GM23338 (cell line): ENCODE results near the gene BMX. TPM values are rescaled to one million over a fixed set of nuclear protein-coding genes. Genes with fewer than 3 reads are reported as not detected.

Experiments used
- ATAC-seq: fragments of 200-7000 bp; cut with Tn5 transposase; 3 replicates; pipeline ENCODE4 v1.9.1; 2020
- DNase-seq: peaks from one replicate; pipeline ENCODE4 v3.0.0-alpha.2; 2015; ENCODE audit warnings: low spot score
- H2AFZ ChIP-seq: fragments of 200-600 bp; sonication (generic); 2 replicates; pipeline ENCODE4 v1.8.0; 2016; ENCODE audit warnings: antibody characterized with exemption, mild to moderate bottlenecking, moderate library complexity
- H3F3A ChIP-seq: fragments of 200-600 bp; sonication (generic); replicated peaks from 2 replicates; pipeline ENCODE4 v1.8.0; 2017; ENCODE audit warnings: antibody characterized with exemption, mixed run types, low read depth
- H3K27ac ChIP-seq: fragments of 200-600 bp; sonication (generic); 2 replicates; pipeline ENCODE4 v1.6.1; 2016; ENCODE audit warnings: low read depth
- H3K27me3 ChIP-seq: fragments of 200-600 bp; sonication (generic); 2 replicates; pipeline ENCODE4 v1.8.0; 2016; ENCODE audit warnings: mild to moderate bottlenecking, mixed run types, moderate library complexity; ENCODE audit not compliant: insufficient read depth
- H3K36me3 ChIP-seq: fragments of 200-600 bp; sonication (generic); 2 replicates; pipeline ENCODE4 v1.8.0; 2016; ENCODE audit warnings: mild to moderate bottlenecking; ENCODE audit not compliant: insufficient read depth
- H3K4me1 ChIP-seq: fragments of 200-600 bp; sonication (generic); 2 replicates; pipeline ENCODE4 v1.8.0; 2016; ENCODE audit warnings: mild to moderate bottlenecking, moderate library complexity; ENCODE audit not compliant: insufficient read depth
- H3K4me2 ChIP-seq: fragments of 200-600 bp; sonication (generic); 2 replicates; pipeline ENCODE4 v1.7.1; 2017; ENCODE audit warnings: mixed run types
- H3K4me3 ChIP-seq: fragments of 200-600 bp; sonication (generic); 2 replicates; pipeline ENCODE4 v1.6.1; 2016; ENCODE audit warnings: mixed run types
- H3K79me2 ChIP-seq: fragments of 200-600 bp; sonication (generic); replicated peaks from 2 replicates; pipeline ENCODE4 v1.8.0; 2017; ENCODE audit warnings: mild to moderate bottlenecking; ENCODE audit not compliant: insufficient read depth
- H3K9me2 ChIP-seq: fragments of 200-600 bp; sonication (generic); 2 replicates; pipeline ENCODE4 v1.8.0; 2017; ENCODE audit not compliant: insufficient read depth
- H4K20me1 ChIP-seq: fragments of 200-600 bp; sonication (generic); replicated peaks from 2 replicates; pipeline ENCODE4 v1.8.0; 2017; ENCODE audit warnings: mild to moderate bottlenecking; ENCODE audit not compliant: insufficient read depth
- H3K27ac Mint-ChIP-seq: 2 replicates; pipeline ENCODE4 v1.8.0; 2020; ENCODE audit warnings: inconsistent platforms, mild to moderate bottlenecking, moderate library complexity, mixed read lengths
- H3K27me3 Mint-ChIP-seq: 3 replicates; pipeline ENCODE4 v1.8.0; 2022; ENCODE audit warnings: low read depth, mild to moderate bottlenecking, moderate library complexity, mixed read lengths, inconsistent platforms; ENCODE audit not compliant: insufficient read depth, poor library complexity
- H3K36me3 Mint-ChIP-seq: 3 replicates; pipeline ENCODE4 v1.8.0; 2021; ENCODE audit warnings: low read depth, mild to moderate bottlenecking, inconsistent platforms, moderate library complexity, mixed read lengths
- H3K4me1 Mint-ChIP-seq: 3 replicates; pipeline ENCODE4 v1.8.0; 2020; ENCODE audit warnings: mild to moderate bottlenecking, inconsistent platforms, mixed read lengths
- H3K4me3 Mint-ChIP-seq: 3 replicates; pipeline ENCODE4 v1.8.0; 2021; ENCODE audit warnings: moderate library complexity, mild to moderate bottlenecking, inconsistent platforms, mixed read lengths
- H3K9me3 Mint-ChIP-seq: 3 replicates; pipeline ENCODE4 v1.8.0; 2020; ENCODE audit warnings: moderate library complexity, mild to moderate bottlenecking, inconsistent platforms, mixed read lengths
- CREB1 ChIP-seq: fragments of 250-450 bp; sonication (Bioruptor Pico); IDR thresholded peaks from 2 replicates; pipeline ENCODE4 v1.5.0; 2020; ENCODE audit warnings: low read depth, mild to moderate bottlenecking, moderate library complexity
- EZH2 ChIP-seq: fragments of 200-600 bp; sonication (generic); IDR thresholded peaks from one replicate; pipeline ENCODE4 v1.8.0; 2017; ENCODE audit warnings: antibody characterized with exemption, mild to moderate bottlenecking, low read depth; ENCODE audit not compliant: unreplicated experiment
- EZH2phosphoT487 ChIP-seq: fragments of 200-600 bp; sonication (generic); IDR thresholded peaks from one replicate; pipeline ENCODE4 v1.8.1; 2018; ENCODE audit warnings: antibody characterized with exemption; ENCODE audit not compliant: unreplicated experiment
- JUNB ChIP-seq: IDR thresholded peaks from one replicate; pipeline ENCODE4 v1.6.1; 2016; ENCODE audit warnings: antibody characterized with exemption; ENCODE audit not compliant: unreplicated experiment
- NANOG ChIP-seq: IDR thresholded peaks from 2 replicates; pipeline ENCODE4 v1.6.1; 2016; ENCODE audit warnings: antibody characterized with exemption, borderline replicate concordance
- POLR2AphosphoS5 ChIP-seq: IDR thresholded peaks from 2 replicates; pipeline ENCODE4 v1.6.1; 2016; ENCODE audit warnings: antibody characterized with exemption, low read depth
- STAT1 ChIP-seq: IDR thresholded peaks from one replicate; pipeline ENCODE4 v1.6.1; 2016; ENCODE audit warnings: antibody characterized with exemption; ENCODE audit not compliant: unreplicated experiment
- ZNF114 ChIP-seq: fragments of 250-450 bp; sonication (Bioruptor Pico); IDR thresholded peaks from 2 replicates; pipeline ENCODE4 v1.5.0; 2020; ENCODE audit warnings: mild to moderate bottlenecking, moderate library complexity
- ZNF331 ChIP-seq: fragments of 250-450 bp; sonication (Bioruptor Pico); IDR thresholded peaks from 2 replicates; pipeline ENCODE4 v1.5.0; 2020; ENCODE audit warnings: low read depth, mild to moderate bottlenecking, moderate library complexity
- polyA plus RNA-seq: library from polyadenylated mRNA; unstranded; fragments of >200 nt; fragmentation: Nextera tagmentation; extraction: Ambion mirVana; gene quantifications from 2 replicates; pipeline ENCODE4 v1.2.1, GENCODE V29; 2016
- total RNA-seq: library from RNA; depleted of rRNA; stranded (reverse); fragments of >200 nt; shearing (Covaris generic); gene quantifications from 2 replicates; pipeline ENCODE4 v1.2.3, GENCODE V29; 2014
- TF ChIP-seq, protein P1 (sequence below): fragments of 250-450 bp; sonication (Bioruptor Pico); IDR thresholded peaks from 2 replicates; pipeline ENCODE4 v1.5.0; 2020; ENCODE audit warnings: mild to moderate bottlenecking, moderate library complexity
- TF ChIP-seq, protein P2 (sequence below), 2 experiments: fragments of 200-600 bp in 1 of 2; sonication (generic) in 1 of 2; conservative IDR thresholded peaks; 2 replicates each; pipeline versions ENCODE4 v1.5.1 to v1.6.1; 2016 to 2017; ENCODE audit warnings: antibody characterized with exemption in 2 of 2, low read depth in 2 of 2, mild to moderate bottlenecking in 2 of 2, moderate library complexity in 1 of 2
- TF ChIP-seq, protein P3 (sequence below): IDR thresholded peaks from one replicate; pipeline ENCODE4 v1.6.1; 2018; ENCODE audit warnings: antibody characterized with exemption; ENCODE audit not compliant: unreplicated experiment
- TF ChIP-seq, protein P4 (sequence below): IDR thresholded peaks from 2 replicates; pipeline ENCODE4 v1.6.1; 2016; ENCODE audit warnings: antibody characterized with exemption

The BMX gene
- total and polyA plus RNA-seq, 2 experiments from 2014 or later, result not detected

DNA sequence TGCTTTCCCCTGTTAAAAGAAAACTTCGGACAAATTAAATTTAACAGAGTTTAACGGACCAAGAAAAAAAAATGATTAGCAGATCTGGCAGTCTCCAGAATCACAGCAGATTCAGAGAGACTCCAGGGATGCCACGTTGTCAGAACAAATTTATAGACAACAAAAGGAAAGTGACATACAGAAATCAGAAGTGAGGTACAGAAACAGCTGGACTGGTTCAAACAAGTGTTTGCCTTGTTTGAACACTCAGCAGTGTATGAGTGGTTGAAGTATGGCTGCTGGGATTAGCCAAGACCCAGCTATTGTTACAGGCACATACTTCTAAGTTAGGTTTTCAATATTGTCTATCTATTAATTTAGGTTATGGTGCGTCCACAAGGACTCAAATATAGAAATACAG lies 26.6 kb upstream of the BMX start:
- H3K4me3 Mint-ChIP-seq, result no peak overlapping the region
- Histone ChIP-seq H3K4me2 (no peak overlapping the region), H4K20me1 (no peaks in the 10 kb centered on the region), H3K4me3 (no peak overlapping the region), H3F3A (no peaks in the 10 kb centered on the region), H2AFZ (no peak overlapping the region), H3K9me2 (no peaks in the 10 kb centered on the region), H3K27me3 (no peaks in the 10 kb centered on the region), H3K27ac (no peak overlapping the region), H3K36me3 (no peaks in the 10 kb centered on the region), H3K79me2 (no peaks in the 10 kb centered on the region), H3K4me1 (peaks cover 12% of the 10 kb centered on the region)
- H3K9me3 Mint-ChIP-seq, result no peaks in the 10 kb centered on the region
- DNase-seq (no peak), ATAC-seq (no peak)
- H3K27me3 Mint-ChIP-seq, result peaks cover 2% of the 10 kb centered on the region
- no peak overlapping the region for H3K27ac Mint-ChIP-seq
- peaks cover 5% of the 10 kb centered on the region; the same call in 1 of the 3 replicates for H3K36me3 Mint-ChIP-seq
- TF ChIP-seq EZH2 (no peak), ZNF331 (CRISPR knock-in tag) (no peak), POLR2AphosphoS5 (no peak), NANOG (no peak), CREB1 (CRISPR knock-in tag) (no peak), EZH2phosphoT487 (no peak), JUNB (no peak), STAT1 (no peak), ZNF114 (CRISPR knock-in tag) (no peak)
- TF ChIP-seq, protein P1, sequence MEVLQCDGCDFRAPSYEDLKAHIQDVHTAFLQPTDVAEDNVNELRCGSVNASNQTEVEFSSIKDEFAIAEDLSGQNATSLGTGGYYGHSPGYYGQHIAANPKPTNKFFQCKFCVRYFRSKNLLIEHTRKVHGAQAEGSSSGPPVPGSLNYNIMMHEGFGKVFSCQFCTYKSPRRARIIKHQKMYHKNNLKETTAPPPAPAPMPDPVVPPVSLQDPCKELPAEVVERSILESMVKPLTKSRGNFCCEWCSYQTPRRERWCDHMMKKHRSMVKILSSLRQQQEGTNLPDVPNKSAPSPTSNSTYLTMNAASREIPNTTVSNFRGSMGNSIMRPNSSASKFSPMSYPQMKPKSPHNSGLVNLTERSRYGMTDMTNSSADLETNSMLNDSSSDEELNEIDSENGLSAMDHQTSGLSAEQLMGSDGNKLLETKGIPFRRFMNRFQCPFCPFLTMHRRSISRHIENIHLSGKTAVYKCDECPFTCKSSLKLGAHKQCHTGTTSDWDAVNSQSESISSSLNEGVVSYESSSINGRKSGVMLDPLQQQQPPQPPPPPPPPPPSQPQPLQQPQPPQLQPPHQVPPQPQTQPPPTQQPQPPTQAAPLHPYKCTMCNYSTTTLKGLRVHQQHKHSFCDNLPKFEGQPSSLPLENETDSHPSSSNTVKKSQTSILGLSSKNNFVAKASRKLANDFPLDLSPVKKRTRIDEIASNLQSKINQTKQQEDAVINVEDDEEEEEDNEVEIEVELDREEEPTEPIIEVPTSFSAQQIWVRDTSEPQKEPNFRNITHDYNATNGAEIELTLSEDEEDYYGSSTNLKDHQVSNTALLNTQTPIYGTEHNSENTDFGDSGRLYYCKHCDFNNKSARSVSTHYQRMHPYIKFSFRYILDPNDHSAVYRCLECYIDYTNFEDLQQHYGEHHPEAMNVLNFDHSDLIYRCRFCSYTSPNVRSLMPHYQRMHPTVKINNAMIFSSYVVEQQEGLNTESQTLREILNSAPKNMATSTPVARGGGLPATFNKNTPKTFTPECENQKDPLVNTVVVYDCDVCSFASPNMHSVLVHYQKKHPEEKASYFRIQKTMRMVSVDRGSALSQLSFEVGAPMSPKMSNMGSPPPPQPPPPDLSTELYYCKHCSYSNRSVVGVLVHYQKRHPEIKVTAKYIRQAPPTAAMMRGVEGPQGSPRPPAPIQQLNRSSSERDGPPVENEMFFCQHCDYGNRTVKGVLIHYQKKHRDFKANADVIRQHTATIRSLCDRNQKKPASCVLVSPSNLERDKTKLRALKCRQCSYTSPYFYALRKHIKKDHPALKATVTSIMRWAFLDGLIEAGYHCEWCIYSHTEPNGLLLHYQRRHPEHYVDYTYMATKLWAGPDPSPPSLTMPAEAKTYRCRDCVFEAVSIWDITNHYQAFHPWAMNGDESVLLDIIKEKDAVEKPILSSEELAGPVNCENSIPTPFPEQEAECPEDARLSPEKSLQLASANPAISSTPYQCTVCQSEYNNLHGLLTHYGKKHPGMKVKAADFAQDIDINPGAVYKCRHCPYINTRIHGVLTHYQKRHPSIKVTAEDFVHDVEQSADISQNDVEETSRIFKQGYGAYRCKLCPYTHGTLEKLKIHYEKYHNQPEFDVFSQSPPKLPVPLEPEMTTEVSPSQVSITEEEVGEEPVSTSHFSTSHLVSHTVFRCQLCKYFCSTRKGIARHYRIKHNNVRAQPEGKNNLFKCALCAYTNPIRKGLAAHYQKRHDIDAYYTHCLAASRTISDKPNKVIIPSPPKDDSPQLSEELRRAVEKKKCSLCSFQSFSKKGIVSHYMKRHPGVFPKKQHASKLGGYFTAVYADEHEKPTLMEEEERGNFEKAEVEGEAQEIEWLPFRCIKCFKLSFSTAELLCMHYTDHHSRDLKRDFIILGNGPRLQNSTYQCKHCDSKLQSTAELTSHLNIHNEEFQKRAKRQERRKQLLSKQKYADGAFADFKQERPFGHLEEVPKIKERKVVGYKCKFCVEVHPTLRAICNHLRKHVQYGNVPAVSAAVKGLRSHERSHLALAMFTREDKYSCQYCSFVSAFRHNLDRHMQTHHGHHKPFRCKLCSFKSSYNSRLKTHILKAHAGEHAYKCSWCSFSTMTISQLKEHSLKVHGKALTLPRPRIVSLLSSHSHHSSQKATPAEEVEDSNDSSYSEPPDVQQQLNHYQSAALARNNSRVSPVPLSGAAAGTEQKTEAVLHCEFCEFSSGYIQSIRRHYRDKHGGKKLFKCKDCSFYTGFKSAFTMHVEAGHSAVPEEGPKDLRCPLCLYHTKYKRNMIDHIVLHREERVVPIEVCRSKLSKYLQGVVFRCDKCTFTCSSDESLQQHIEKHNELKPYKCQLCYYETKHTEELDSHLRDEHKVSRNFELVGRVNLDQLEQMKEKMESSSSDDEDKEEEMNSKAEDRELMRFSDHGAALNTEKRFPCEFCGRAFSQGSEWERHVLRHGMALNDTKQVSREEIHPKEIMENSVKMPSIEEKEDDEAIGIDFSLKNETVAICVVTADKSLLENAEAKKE (CRISPR knock-in tag), result no peak
- TF ChIP-seq, protein P2, sequence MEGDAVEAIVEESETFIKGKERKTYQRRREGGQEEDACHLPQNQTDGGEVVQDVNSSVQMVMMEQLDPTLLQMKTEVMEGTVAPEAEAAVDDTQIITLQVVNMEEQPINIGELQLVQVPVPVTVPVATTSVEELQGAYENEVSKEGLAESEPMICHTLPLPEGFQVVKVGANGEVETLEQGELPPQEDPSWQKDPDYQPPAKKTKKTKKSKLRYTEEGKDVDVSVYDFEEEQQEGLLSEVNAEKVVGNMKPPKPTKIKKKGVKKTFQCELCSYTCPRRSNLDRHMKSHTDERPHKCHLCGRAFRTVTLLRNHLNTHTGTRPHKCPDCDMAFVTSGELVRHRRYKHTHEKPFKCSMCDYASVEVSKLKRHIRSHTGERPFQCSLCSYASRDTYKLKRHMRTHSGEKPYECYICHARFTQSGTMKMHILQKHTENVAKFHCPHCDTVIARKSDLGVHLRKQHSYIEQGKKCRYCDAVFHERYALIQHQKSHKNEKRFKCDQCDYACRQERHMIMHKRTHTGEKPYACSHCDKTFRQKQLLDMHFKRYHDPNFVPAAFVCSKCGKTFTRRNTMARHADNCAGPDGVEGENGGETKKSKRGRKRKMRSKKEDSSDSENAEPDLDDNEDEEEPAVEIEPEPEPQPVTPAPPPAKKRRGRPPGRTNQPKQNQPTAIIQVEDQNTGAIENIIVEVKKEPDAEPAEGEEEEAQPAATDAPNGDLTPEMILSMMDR (conservative IDR thresholded peaks at IDR 0.05; ENCODE audit: low read depth in 2 of 2), result no peak
- TF ChIP-seq, protein P3, sequence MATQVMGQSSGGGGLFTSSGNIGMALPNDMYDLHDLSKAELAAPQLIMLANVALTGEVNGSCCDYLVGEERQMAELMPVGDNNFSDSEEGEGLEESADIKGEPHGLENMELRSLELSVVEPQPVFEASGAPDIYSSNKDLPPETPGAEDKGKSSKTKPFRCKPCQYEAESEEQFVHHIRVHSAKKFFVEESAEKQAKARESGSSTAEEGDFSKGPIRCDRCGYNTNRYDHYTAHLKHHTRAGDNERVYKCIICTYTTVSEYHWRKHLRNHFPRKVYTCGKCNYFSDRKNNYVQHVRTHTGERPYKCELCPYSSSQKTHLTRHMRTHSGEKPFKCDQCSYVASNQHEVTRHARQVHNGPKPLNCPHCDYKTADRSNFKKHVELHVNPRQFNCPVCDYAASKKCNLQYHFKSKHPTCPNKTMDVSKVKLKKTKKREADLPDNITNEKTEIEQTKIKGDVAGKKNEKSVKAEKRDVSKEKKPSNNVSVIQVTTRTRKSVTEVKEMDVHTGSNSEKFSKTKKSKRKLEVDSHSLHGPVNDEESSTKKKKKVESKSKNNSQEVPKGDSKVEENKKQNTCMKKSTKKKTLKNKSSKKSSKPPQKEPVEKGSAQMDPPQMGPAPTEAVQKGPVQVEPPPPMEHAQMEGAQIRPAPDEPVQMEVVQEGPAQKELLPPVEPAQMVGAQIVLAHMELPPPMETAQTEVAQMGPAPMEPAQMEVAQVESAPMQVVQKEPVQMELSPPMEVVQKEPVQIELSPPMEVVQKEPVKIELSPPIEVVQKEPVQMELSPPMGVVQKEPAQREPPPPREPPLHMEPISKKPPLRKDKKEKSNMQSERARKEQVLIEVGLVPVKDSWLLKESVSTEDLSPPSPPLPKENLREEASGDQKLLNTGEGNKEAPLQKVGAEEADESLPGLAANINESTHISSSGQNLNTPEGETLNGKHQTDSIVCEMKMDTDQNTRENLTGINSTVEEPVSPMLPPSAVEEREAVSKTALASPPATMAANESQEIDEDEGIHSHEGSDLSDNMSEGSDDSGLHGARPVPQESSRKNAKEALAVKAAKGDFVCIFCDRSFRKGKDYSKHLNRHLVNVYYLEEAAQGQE, result no peak
- TF ChIP-seq, protein P4, sequence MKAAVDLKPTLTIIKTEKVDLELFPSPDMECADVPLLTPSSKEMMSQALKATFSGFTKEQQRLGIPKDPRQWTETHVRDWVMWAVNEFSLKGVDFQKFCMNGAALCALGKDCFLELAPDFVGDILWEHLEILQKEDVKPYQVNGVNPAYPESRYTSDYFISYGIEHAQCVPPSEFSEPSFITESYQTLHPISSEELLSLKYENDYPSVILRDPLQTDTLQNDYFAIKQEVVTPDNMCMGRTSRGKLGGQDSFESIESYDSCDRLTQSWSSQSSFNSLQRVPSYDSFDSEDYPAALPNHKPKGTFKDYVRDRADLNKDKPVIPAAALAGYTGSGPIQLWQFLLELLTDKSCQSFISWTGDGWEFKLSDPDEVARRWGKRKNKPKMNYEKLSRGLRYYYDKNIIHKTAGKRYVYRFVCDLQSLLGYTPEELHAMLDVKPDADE, result no peak
- H3K4me1 Mint-ChIP-seq, result peaks cover 18% of the 10 kb centered on the region; the same call in 2 of the 3 replicates
